Upper lobe of left lung (tissue), 4 donors: ENCODE data around the gene BAX.

ENCODE experiments used
- CTCF ChIP-seq, 6 experiments: fragments of 450-650 bp in 4 of 6; fragments of 200-600 bp in 2 of 6; sonication (generic) in 2 of 6; IDR thresholded peaks; one replicate each; pipeline ENCODE4 v1.5.1; 2016 to 2019; ENCODE audit warnings: antibody characterized with exemption in 6 of 6
- EP300 ChIP-seq, 4 donors: sonication (generic); formaldehyde crosslinking; IDR thresholded peaks; one replicate each; pipeline ENCODE4 v1.5.1; 2017; ENCODE audit warnings: antibody characterized with exemption in 4 of 4, control low read depth in 2 of 4
- POLR2A ChIP-seq, 4 donors: fragments of 450-650 bp; IDR thresholded peaks; one replicate each; pipeline ENCODE4 v1.5.1; 2016 to 2017; ENCODE audit warnings: antibody characterized with exemption in 4 of 4, mild to moderate bottlenecking in 2 of 4
- POLR2AphosphoS5 ChIP-seq, 2 donors: sonication (generic); formaldehyde crosslinking; IDR thresholded peaks; one replicate each; pipeline ENCODE4 v1.5.1; 2017; ENCODE audit warnings: antibody characterized with exemption in 2 of 2

GRCh38 chr19:48953141-48953540 is 1.5 kb upstream of the BAX start:
- no peak for TF ChIP-seq CTCF (IDR thresholded peaks at IDR 0.05)
- no peak for TF ChIP-seq POLR2A (IDR thresholded peaks at IDR 0.05)
- TF ChIP-seq POLR2AphosphoS5 (IDR thresholded peaks at IDR 0.05) = no peak
- no peak for TF ChIP-seq EP300 (IDR thresholded peaks at IDR 0.05)
